GM19452 (cell line): ENCODE measurements around the gene VMP1.

Source experiments
- ATAC-seq: cut with Tn5 transposase; IDR thresholded peaks from one replicate; pipeline ENCODE4 v1.9.1; 2021; ENCODE audit not compliant: unreplicated experiment

VMP1 gene

DNA sequence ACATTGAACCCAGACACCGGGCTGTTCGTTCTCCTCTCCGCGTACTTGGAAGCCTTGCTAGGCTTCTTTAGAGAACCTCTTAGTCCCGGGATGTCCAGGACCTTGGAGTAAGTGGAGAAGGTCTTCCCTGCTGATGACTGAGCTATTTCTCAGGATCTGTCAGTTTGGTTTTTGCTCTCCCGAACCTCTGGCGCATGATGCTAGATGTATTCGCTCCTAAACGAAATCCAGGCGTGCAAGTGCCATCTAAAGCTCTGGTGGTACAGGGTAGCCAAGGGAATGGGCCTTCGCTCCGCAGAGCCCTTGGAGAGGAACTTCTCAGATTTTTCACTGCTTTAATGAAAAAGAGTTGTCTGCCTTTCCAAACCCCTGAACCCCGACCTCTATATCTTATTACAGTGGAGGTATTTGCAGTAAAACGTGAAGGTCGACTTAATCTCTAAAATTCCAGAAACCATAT lies 547 bp downstream of the VMP1 start:
- no peak for ATAC-seq

- no peak for ATAC-seq
Observed at GRCh38 chr17:59711936-59712335, 4.5 kb downstream of the VMP1 start.

GRCh38 chr17:59712862-59713261 lies 5.4 kb downstream of the VMP1 start:
- ATAC-seq, result no peak

DNA sequence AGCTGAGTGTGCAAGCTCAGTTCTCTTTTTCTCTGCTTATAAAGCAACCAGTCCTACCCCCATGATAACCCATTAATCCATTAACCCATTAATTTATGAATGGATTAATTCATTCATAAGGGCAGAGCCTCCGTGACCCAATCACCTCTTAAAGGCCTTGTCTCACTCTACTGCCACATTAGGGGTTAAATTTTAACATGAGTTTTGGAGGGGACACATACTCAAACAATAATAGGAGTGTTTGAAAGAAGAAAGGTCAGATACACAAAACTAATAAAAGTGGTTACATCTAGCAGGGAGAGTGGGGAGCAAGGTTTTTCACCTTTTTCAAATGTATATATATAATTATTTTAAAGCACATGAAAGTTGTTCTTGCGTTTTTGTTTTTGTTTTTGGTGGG lies 6.8 kb downstream of the VMP1 start:
- no peak for ATAC-seq

DNA sequence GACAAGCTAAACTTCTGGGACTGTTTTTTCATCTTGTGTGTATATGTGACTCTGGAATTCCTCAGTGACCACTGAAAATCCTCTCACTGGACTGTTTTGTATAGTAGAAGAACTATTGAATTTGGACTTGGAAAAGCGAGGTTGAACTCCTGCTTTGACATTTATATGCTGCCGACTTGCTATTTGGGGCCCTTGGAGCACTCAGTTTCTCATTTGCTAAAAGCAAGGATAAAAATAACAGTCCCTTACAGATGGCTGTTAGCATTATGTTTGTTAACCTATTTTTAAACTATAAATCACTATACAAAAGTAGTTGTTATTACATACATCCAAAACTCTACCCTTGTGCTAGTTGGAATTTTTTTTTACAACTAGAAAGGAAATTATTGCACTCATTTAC lies 9.0 kb downstream of the VMP1 start:
- ATAC-seq, result no peak

DNA sequence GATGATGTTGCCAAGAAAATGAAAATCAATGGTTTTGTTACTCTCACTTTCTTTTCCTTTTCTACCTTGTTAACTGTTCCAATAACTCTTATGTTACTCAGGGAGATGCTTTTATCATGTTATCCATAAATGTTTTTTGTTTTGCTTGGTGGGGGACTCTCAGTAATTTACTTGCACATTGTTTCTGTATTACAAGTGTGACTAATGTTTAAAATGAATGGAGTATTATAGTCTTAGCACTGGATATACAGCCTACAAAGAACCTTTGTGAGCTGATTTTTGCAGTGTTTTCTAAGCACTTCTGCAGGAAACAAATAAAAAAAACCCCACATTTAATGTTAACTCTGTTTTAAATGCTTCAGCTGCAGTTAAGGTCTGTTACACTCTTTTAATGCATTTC lies 12.1 kb downstream of the VMP1 start:
- ATAC-seq, result no peak

DNA sequence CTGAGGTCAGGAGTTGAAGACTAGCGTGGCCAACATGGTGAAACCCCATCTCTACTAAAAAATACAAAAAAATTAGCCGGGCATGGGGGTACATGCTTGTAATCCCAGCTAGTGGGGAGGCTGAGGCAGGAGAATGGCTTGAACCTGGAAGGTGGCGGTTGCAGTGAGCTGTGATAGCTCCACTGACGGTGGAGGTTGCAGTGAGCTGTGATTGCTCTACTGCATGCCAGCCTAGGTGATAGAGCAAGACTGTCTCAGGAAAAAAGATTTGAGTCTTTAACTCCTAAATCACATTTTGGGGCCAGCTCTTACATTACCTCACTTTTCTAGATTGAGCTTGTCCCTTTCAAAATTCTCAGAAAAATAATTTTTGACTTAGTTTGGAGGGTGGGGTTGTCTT lies 15.2 kb downstream of the VMP1 start:
- no peak for ATAC-seq

GRCh38 chr17:59723041-59723440 lies 15.6 kb downstream of the VMP1 start:
- ATAC-seq, result no peak

- ATAC-seq, result no peak
Observed at GRCh38 chr17:59723607-59724006, 16.2 kb downstream of the VMP1 start.

GRCh38 chr17:59725691-59726090 lies 18.2 kb downstream of the VMP1 start:
- no peak for ATAC-seq

DNA sequence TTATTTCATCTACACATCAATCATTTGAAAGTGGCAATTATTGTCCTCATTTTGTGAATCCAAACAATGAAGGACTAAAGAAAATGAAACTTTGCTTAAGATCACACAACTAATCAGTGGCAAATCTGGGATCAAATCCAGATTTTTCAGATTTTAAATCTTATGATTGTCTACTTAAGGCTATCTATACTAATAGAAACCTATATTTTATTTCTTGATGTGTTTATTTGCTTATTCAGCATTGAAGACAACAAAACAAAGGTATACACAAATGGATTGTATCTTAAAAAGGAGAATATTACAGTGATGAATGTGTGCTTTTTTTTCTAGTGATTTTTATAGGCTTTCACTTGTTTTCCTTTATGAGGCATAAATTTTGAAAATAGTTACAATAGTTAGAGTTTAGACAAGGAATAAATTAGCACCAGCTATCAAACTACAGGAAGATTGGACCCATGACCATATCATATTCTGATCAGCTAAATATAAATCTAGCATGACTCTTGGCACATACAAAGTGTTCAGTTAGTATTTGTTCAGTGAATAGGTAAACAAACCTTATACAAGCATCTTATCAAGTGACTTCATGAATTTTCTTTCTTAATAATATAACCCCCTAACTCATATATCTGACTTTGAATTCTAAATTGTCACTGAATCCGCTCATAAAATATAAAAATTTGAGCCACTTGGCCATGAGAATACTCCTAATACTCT lies 20.5 kb downstream of the VMP1 start:
- ATAC-seq, result no peak

DNA sequence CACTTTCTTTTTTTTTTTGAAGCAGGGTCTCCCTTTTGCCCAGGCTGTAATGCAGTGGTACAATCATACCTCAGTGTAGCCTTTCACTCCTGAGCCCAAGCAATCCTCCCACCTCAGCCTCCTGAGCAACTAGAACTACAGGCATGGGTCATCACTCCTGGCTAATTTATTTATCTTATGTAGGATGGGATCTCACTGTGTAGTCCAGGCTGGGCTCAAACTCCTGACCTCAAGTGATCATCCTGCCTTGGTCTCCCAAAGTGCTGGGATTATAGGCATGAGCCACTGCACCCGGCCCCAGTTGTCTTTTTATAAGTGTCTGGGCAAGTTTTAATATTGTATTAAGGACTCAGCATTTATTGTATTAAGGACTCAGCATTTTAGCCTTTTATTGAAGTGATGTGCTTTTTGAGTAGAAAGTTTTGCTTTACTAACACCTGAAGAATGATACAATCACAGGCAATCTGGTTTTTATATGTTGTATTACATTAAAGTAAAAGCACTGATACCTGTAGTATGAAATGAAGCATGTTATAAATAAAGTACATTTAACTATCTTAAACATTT lies 22.9 kb downstream of the VMP1 start:
- no peak for ATAC-seq

DNA sequence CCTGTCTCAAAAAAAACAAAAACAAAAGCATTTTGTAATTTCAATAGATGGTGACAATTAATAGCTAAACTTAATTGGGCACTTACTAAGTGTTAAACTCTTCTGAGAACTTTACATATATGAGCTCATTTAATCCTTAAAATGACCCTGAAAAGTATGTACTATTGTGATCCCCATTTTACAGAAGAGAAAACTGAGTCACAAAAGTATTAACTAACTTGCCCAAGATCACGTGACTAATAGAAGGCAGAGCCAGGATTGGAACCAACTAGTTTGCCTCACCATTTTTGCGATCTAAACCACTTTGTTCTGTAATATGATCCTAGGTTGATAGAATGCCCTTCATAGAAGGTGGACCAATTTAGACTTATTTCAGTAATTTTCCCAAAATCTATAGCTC lies 26.2 kb downstream of the VMP1 start:
- ATAC-seq, result no peak

GRCh38 chr17:59734226-59734625 lies 26.8 kb downstream of the VMP1 start:
- no peak for ATAC-seq

- ATAC-seq, result no peak
Observed at GRCh38 chr17:59737324-59737723, 29.9 kb downstream of the VMP1 start.

- ATAC-seq, result no peak
Observed at GRCh38 chr17:59743842-59744241, 36.4 kb downstream of the VMP1 start.

DNA sequence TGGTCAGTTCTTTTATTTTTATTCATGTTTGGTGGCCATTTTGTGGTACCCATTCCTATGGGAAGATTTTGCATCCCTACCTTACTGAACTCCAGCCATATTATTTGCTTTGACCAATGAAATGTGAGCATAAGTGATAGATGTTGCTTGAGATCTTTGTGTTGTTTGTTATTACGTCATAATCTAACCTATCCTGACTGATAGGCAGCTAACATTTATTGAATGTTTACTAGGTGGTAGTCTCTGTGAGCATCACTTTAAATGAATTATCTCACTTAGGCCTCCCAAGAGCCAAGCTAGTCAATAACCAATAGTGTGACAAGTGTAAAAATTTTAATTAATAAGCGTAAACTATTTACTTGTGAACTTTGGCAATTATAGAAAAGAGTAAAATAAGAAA lies 37.6 kb downstream of the VMP1 start:
- no peak for ATAC-seq

DNA sequence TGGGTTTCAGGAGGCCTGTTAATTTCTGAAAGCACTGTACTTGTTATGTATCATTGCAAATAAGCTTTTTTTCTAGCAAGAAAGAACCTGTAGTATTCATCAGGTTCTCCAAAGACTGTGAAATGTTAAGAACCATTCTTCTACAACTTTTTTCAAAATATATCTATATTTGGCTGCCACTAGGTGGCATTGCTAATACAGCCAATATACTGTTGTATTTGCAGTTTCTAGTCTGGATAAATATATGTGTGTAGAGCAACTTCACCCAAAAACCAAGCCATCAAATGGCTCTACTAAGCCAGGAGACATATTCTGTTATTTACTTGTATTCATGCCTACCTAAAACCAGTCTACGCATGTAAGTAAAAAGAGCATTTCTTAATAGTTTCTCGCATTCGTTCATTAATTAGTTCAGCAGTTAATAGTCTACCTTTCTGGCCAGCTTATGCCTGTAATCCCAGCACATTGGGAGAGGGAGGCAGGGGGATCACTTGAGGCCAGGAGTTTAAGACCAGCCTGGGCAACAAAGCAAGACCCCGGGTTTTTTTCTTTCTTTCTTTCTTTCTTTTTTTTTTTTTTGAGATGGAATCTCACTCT lies 39.5 kb downstream of the VMP1 start:
- ATAC-seq, result no peak

GRCh38 chr17:59748591-59748990 lies 41.1 kb downstream of the VMP1 start:
- no peak for ATAC-seq

DNA sequence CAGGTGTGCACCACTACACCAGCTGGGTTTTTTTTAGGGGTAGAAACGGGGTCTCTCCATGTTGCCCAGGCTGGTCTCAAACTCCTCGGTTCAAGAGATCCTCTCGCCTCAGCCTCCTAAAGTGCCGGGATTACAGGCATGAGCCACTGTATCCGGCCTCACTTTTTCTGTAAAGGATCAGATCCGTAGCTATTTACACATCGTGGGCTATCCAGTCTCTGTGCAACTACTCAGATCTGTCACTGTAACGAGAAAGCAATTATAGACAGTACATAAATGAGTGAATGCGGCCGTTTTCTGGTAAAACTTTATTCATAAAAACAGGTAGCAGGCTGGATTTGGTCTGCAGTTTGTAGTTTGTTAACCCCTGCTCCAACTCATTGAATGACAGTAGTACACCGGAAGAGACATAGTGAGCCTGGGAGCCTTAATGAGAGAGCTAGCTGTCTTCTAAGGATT lies 44.5 kb downstream of the VMP1 start:
- no peak for ATAC-seq

DNA sequence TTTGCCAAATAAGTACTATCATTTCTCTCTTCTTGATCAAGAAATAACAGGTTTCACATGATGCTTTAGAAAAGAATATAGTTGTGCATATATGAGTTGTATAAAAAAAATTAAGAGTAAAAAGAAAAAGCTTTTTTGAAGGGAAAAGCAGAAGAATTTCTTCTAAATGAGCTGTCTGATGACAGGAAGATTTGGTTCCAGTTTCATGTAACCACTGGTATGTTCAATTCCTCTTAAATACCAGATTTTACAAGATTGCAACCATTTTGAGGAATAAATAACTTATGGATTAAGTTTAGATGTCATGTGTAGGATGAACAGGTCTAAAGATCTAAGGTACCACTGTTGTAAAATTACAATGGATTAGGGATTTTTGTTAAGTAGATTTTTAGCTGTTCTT lies 45.0 kb downstream of the VMP1 start:
- ATAC-seq, result no peak

DNA sequence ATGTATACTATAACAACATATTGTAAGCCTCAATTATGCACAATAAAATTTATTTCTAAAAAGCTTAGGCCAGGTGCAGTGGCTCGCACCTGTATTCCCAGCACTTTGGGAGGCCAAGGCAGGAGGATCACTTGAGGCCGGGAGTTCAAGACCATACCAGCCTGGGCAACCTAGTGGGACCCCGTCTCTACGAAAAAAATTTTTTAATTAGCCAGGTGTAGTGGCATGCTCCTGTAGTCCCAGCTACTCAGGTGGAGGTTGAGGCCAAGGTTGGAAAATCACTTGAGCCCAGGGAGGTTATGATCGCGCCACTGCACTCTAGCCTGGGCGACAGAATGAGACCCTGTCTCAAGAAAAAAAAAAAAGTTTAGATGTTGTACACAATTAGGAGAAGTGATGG lies 45.5 kb downstream of the VMP1 start:
- ATAC-seq, result no peak
